Erythroblast (primary cell): Measurements from ENCODE around the gene SLC22A31.

ENCODE experiments used
- DNase-seq, 2 experiments: peaks; one replicate each; lab custom pipeline; 2025; lab: John Stamatoyannopoulos, UW
- GATA1 ChIP-seq: IDR thresholded peaks from 2 replicates; pipeline ENCODE4 v1.6.1; 2011; ENCODE audit warnings: low read depth, mild to moderate bottlenecking, control low read depth, low read length, moderate library complexity
- POLR2A ChIP-seq: IDR thresholded peaks from 2 replicates; pipeline ENCODE4 v1.6.1; 2011; ENCODE audit warnings: mild to moderate bottlenecking, low read length

The SLC22A31 gene

DNA sequence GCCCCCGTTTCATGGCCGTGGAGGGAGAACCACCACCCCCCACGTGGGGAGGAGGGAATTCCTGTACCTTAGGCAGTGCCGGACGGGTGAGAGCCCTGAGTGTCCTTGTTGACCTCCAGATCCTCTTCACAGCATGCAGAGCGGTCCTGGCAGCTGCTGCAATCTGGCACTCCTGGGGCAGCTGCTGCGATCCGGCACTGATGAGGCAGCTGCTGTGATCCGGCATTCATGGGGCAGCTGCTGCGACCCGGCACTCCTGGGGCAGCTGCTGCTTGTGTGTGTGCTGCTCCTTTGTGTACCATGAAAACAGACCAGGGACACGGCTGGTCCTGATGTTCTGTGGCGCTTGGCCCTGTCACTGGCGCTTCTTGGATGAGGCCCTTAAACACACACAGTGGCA is 29.9 kb upstream of the SLC22A31 start:
- DNase-seq, result no peak
- TF ChIP-seq GATA1 (no peak), POLR2A (no peak)

- no peak for DNase-seq
- TF ChIP-seq GATA1, result no peak
- TF ChIP-seq POLR2A, result no peak
Observed at GRCh38 chr16:89224665-89225064, 24.3 kb upstream of the SLC22A31 start.

GRCh38 chr16:89222931-89223330 is 22.6 kb upstream of the SLC22A31 start:
- TF ChIP-seq GATA1 (no peak), POLR2A (no peak)
- DNase-seq, result no peak

DNA sequence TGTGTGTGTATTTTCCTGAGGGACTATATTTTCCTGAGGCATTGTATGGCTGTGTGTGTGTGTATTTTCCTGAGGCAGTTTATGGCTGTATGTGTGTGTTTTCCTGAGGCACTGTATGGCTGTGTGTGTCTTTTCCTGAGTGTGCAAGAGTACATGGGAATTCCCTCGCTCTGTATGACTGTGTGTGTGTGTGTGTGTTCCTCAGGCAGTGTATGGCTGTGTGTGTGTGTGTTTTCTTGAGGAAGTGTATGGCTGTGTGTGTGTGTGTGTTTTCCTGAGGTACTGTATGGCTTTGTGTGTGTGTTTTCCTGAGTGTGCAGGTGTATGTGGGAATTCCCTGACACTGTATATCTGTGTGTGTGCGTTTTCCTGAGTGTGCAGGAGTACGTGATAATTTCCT is 21.3 kb upstream of the SLC22A31 start:
- TF ChIP-seq GATA1 (no peak), POLR2A (no peak)
- DNase-seq, result no peak

DNA sequence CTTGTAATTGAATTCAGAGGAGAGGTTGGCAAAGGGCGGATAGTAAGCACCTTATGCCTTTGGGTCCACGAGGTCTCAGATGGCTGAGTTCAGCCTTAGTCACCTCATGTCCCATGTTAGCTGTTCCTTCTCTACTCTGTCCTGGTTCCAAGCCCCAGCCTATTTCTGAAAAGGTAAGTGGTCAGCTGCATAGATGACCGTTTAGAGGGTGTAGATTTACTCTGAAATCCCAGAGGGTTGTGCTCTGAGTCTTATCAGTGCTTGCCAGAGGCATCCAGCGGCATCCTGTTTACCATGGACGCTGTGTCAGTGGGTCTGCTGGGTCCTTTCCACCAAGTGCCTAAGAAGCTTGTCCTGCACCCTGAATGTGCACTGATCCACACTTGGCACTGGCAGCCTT is 19.0 kb upstream of the SLC22A31 start:
- DNase-seq, result peak; percentile 18 to 39
- TF ChIP-seq POLR2A (no peak), GATA1 (no peak)

GRCh38 chr16:89217388-89218191 is 17.3 kb upstream of the SLC22A31 start, which contains the start of gene ZNF778:
TSS of gene ZNF778 (plus strand) at chr16:89217703. CDS start at chr16:89221128, 3,425 bp downstream.
- DNase-seq, result peak; percentile 92 to 94
- peak; percentile 78 for TF ChIP-seq POLR2A
- no peak for TF ChIP-seq GATA1

DNA sequence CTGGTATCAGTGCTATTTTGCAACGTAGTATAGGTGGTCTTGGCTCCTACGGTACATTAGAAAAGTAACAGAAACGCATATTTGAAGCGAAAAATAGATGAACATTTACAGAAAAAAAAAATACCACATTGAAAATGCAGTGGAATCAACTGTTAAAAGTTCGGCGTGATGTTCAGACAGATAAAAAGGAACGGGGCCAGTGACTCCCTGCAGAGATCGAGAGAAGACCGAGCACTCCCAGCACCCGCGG is 16.7 kb upstream of the SLC22A31 start:
- DNase-seq, result no peak
- TF ChIP-seq POLR2A, result no peak
- TF ChIP-seq GATA1, result no peak

- TF ChIP-seq POLR2A, result no peak
- DNase-seq, result peak; percentile 87 to 91
Observed at GRCh38 chr16:89216315-89217137, 16.2 kb upstream of the SLC22A31 start.

DNA sequence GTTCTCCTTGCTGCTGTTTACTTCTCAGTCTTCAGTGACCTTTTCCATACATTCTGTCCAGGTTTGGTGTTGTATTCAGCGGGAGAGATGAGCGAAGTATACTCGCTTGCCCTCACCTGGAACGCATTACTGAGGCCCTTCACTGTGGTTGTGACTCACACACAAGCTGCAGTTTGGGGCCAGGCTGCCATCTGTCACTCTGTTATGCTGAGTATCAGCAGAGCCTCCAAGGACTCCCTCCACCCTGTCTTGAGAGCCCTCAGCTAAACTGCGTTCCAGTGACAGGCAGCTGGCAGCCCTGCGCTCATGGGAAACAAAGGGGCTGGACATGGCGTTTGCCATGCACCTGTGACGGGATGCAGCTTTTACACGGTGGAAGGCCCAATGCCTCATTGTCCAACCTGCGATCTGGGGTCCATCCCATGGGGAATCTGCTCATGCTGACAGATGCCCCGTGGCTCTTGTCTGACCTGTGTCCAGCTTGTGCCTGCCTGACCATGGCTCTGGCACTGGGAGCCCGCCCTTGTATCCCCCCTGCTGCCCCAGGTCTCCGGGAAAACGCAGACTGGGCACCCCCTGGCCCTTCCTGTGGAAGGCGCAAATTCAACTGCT is 10.7 kb upstream of the SLC22A31 start:
- no peak for TF ChIP-seq POLR2A
- TF ChIP-seq GATA1, result no peak
- DNase-seq, result no peak

DNA sequence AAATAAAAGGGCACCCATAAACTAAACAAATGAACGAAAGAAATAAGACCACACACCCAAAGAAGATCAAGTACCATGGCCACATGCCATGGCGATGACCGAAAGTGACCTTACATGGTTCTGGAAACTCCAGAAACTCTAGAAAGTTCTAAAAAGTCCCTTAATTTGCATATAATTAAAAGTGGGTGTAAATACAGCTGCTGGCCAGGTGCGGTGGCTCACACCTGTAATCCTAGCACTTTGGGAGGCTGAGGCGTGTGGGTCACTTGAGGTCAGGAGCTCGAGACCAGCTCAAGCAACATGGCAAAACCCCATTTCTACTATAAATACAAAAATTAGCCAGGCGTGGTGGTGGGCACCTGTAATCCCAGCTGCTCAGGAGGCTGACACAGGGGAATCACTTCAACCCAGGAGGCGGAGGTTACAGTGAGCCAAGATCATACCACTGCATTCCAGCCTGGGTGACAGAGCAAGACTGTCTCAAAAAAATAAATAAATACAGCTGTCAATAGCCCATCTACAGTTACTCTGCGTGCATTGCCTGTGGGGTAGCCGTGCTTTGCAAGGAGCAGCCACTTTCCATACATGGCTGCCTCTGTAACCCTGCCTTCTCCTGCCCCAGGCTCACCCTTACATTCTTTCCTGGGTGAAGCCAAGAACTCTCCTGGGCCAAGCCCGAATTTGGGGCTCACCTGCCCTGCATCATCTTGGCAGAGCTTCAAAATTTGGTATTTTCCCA is 10.0 kb upstream of the SLC22A31 start:
- no peak for DNase-seq
- no peak for TF ChIP-seq POLR2A
- no peak for TF ChIP-seq GATA1

GRCh38 chr16:89209522-89210044 is 9.2 kb upstream of the SLC22A31 start:
- TF ChIP-seq POLR2A (no peak), GATA1 (no peak)
- no peak for DNase-seq

GRCh38 chr16:89207993-89208392 is 7.7 kb upstream of the SLC22A31 start:
- no peak for DNase-seq
- TF ChIP-seq GATA1 (no peak), POLR2A (no peak)
